Raji (cell line): ENCODE results near the gene KCTD15.

ENCODE experiments used
- POLR2A ChIP-seq: IDR thresholded peaks from 2 replicates; pipeline ENCODE4 v1.6.1; 2011; ENCODE audit warnings: low read depth, low read length, control low read depth; ENCODE audit not compliant: insufficient read depth

KCTD15 gene

DNA sequence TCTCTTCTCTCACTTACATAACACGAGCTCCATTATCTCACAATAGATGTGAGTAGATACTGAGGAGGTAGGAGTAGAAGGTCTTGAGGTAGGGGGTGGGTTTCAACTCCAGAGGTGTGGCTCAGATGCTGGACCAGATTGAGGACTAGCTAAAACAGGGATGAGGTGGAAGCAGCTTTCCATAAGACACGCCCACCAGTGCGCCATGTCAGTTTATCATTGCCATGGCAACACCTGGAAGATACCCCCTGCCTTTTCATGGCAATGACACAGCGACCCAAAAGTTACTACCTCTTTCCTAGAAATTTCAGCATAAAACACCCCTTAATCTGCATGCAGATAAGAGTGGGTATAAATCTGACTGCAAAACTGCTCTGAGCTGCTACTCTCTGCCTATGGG is 44.1 kb downstream of the KCTD15 start:
- TF ChIP-seq POLR2A = no peak

DNA sequence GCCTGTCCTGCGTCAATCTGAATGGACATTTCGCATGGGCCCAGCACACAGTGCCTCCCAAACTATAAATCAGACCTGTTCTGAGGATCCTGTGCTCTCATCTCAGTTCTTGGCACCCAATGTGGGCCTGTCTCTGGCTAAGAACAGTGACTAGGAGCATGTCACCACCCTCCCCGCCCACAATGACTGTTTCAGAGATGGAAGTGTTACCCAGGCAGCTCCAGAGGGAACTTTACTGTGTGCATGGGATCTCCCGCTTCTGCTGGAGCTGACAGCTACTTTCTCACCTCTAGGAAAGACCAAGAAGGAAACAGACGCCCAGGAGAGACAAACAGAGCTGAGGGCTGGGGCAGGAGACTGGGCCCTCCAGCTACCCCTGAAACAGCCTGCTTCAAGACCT is 45.0 kb downstream of the KCTD15 start:
- no peak for TF ChIP-seq POLR2A

DNA sequence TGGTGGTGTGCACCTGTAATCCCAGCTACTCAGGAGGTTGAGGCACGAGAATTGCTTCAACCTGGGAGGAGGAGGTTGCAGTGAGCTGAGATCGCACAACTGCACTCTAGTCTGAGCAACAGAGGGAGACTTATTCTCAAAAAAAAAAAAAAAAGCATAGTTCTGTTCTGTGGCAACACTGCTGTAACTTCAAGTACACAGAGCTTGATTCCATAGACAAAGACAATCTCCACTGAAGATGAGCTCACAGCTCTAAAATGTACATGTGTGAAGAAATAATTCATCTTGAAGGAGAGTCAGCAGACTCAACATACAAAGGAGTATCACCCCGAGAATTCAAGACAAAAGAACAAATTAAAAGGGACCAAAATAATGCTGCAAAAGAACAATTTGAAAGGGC is 47.8 kb downstream of the KCTD15 start:
- TF ChIP-seq POLR2A = no peak

DNA sequence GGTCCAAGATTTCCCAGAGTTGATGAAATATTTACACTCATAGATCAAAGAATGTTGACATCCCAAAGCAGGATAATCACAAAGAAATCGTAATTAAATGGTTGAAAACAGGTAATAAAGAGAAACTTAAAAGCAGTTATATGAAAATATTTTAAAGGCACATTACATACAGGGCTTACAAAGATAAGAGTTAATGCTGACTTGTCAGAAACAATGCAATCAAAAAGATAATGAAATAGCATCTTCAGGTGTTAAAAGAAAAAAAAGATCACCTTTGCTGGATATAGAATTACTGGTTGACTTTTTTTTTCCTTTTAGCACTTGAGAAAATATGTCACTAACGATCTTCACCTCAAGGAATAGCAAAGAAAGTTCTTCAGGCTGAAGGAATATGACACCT is 48.8 kb downstream of the KCTD15 start:
- no peak for TF ChIP-seq POLR2A

DNA sequence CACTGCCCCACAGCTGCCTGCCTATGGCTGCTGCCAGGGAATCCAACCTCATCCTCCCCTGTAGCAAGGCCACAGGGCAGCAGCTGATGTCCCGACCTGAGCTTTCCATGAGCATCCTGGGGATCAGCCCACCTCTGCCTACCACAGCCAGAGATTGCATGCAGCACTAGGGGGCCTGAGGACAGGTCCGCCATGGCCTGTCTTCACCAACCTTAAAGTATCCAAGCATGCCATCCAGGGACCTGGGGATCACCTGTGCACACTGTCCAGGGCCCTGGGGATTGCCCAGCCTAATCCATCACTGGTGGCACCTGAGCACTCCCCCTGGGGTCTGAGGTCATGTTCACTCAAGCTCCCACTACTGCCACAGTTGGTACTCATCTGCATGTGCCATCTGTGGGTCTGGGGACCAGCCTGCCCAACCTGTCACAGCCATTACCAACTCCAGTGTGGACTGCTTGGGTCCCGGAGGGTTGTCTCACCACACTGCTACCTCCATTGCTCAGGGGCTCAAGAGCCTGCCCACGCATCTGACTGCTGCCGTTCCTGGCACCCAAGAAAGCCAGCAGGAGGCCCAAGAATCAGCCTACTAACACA is 53.0 kb downstream of the KCTD15 start:
- TF ChIP-seq POLR2A = no peak

DNA sequence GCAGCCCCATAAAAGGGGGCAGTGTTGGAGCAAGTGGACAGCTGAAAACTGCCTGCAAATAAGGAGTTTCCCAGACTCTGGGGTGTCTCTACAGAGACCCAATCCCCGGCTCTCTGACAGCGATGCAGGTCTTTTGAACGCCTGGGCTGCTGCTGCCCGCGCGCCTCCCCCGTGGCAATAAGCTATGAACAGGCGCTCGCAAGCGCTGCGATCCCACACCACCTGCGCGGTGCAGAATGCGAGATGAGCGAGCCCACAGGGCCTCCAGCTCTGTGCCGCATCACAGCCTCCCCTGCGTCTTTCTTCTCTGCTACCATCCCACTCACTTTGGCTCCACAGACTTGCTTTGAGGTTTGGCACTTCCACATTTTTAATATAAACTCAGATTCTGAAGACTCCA is 62.3 kb downstream of the KCTD15 start:
- TF ChIP-seq POLR2A = no peak

DNA sequence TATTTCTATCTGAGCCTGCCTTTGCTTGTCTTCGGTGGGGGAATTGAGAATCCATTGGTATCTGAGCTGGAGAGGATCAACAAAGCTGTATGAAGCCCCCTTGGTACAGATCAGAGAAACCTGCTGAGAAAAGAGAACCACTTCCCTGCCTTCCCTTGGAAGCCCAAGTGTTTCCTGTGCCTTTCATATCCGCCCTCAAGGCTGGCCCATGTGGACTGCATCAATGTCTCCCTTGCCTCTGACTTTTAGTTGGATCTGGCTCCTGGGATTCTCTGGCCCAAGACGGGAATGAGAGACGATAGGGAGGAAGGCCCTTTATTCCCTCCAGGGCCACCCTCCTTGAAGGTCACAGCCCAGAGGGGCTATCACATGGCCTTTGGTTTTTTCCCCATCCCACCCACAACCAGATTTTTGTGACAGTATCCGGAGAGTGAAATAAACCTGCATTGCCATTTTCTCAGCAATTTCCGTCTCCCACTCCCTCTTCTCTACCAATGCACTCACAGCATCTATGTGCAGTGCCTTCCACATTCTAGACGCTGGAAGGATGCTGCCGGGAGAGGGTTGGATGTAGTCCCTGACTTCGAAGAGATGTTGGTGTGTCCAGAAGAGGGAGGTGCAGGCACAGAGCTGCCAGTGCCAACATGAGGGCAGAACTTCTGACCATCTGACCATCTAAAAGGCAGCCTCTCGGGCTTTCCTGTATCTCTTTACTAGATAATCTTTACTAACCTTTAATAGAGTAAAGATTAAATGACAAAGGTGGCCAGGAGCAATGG is 63.8 kb downstream of the KCTD15 start:
- TF ChIP-seq POLR2A = no peak

DNA sequence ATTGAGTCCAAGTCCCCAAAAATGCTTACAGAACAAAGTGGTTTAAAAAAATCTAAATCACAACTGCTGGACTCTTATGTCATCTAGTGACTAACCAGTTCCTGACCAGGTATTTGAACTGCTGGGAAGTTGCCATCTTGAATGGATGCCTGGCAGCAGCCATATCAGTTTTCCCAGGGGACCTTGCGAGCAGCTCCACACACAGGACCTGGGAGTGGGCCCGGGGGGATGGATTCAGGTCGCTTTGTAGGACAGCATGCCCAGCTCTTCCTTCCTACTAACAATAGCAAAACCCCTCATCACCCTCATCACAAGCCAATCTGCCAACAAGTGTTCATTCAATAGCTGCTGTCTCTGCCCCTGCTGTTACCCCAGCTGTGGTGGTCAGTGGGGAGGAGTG is 65.3 kb downstream of the KCTD15 start:
- no peak for TF ChIP-seq POLR2A

DNA sequence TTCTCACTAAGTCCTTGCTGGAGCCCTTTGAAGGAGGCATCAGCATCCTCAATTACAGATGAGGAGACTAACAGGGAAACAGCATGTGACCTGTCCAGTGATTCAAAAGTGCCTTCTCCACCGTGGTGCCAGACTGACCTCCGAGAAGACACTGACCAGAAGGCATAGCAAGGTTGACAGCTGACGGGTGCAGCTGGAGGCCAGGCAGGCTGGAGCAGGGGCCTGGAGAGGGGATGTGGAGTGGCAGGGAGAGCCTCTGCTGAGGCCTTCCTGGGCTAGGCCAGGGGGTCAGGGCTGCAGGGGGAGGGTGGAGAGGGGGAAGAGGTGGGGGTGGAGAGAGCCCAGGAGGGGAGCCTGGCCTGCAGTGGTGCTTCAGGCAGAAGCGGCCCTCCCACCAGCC is 66.3 kb downstream of the KCTD15 start:
- no peak for TF ChIP-seq POLR2A

DNA sequence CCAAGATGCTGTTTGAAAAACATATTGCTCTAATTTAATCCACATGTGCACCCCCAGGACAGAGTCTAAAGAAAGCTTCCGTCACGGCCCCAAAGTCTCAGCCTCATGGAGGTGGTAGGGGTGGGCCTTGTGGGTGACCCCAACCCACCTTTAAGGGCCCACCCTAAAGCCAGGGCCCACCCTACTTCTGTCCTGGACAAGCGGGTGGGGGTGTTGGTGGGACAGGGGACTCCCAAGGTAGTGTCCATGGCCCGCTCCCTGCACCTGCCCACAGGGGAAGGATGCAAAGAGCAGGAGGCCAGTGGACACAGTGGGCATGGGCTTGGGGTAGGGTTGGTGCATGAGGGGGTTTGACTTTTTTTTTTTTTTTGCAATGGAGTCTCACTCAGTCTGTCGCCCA is 66.8 kb downstream of the KCTD15 start:
- no peak for TF ChIP-seq POLR2A

DNA sequence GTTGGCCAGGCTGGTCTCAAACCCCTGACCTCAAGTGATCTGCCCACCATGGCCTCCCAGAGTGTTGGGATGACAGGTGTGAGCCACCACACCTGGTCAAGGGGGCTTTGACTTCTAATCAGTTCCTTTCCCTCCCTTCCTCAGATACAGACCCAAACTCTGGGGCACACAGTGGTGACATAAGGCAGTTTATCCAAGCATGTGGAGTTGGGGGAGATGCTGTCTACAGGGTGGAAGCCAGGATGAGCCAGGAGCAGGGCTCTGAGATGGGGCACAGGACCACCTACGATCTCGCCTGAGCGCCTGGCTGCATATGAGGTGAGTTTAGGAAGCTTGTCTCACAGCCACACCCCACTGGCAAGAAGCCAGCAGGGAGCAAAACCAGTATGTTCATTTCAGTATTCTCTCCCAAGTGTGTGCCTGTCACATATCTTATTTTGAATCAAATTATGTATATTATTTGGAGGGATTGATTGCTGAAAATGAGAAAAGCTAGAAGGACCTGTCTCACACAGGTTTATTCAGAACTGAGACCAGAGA is 67.7 kb downstream of the KCTD15 start:
- TF ChIP-seq POLR2A = no peak

DNA sequence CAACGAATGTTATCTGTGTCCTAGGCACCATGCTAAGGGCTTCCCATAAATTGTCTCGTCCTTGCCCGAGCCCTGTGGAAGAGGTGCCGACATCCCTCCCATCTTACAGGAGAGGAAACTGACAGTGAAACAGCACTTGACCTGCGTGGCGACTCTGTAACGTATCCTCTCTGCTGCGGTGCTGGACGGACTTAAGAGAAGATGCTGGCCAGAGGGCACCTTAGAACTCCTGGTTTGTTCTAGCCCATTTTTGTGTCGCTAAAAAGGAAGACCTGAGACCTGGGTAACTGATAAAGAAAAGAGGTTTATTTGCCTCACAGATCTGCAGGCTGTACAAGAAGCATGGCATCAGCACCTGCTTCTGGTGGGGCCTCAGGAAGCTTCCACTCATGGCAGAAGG is 68.6 kb downstream of the KCTD15 start:
- no peak for TF ChIP-seq POLR2A
